ENCODE results near the gene LPO.

DNA sequence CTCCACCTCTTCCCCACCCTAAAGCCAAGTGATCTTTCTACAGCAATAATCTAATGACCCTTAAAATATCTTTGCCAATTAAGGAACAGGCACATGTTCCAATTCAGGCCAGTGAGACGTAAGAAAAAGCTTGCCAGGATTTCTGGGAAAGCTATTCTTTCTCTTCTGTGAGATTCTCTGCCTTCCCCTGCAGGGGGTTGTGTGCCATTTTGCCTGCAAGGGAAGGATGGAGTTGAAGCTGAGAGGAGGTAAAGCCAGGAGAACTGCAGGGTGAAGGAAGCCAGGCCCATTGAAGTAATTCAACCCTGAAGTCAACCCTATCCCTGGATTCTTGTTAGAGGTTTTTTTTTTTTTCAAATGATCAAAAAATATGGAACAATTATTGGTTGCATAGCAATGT is 9.0 kb upstream of the LPO start:
- TF ChIP-seq, protein P1, sequence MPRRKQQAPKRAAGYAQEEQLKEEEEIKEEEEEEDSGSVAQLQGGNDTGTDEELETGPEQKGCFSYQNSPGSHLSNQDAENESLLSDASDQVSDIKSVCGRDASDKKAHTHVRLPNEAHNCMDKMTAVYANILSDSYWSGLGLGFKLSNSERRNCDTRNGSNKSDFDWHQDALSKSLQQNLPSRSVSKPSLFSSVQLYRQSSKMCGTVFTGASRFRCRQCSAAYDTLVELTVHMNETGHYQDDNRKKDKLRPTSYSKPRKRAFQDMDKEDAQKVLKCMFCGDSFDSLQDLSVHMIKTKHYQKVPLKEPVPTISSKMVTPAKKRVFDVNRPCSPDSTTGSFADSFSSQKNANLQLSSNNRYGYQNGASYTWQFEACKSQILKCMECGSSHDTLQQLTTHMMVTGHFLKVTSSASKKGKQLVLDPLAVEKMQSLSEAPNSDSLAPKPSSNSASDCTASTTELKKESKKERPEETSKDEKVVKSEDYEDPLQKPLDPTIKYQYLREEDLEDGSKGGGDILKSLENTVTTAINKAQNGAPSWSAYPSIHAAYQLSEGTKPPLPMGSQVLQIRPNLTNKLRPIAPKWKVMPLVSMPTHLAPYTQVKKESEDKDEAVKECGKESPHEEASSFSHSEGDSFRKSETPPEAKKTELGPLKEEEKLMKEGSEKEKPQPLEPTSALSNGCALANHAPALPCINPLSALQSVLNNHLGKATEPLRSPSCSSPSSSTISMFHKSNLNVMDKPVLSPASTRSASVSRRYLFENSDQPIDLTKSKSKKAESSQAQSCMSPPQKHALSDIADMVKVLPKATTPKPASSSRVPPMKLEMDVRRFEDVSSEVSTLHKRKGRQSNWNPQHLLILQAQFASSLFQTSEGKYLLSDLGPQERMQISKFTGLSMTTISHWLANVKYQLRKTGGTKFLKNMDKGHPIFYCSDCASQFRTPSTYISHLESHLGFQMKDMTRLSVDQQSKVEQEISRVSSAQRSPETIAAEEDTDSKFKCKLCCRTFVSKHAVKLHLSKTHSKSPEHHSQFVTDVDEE (CRISPR knock-in tag; IDR thresholded peaks at IDR 0.05), result no peak
- TF ChIP-seq ZFP30 (CRISPR knock-in tag; IDR thresholded peaks at IDR 0.05) (no peak), ZNF565 (CRISPR knock-in tag; conservative IDR thresholded peaks at IDR 0.05; ENCODE audit: low read depth) (no peak), TCF4 (CRISPR knock-in tag; IDR thresholded peaks at IDR 0.05; ENCODE audit: borderline replicate concordance) (no peak), PPARA (CRISPR knock-in tag; IDR thresholded peaks at IDR 0.05; ENCODE audit: borderline replicate concordance) (no peak), TOX (CRISPR knock-in tag; IDR thresholded peaks at IDR 0.05; ENCODE audit: borderline replicate concordance) (no peak), ZC3H10 (CRISPR knock-in tag; IDR thresholded peaks at IDR 0.05) (no peak), OSR1 (CRISPR knock-in tag; IDR thresholded peaks at IDR 0.05) (no peak), ZNF8 (CRISPR knock-in tag; IDR thresholded peaks at IDR 0.05) (no peak)
- TF ChIP-seq, protein P2, sequence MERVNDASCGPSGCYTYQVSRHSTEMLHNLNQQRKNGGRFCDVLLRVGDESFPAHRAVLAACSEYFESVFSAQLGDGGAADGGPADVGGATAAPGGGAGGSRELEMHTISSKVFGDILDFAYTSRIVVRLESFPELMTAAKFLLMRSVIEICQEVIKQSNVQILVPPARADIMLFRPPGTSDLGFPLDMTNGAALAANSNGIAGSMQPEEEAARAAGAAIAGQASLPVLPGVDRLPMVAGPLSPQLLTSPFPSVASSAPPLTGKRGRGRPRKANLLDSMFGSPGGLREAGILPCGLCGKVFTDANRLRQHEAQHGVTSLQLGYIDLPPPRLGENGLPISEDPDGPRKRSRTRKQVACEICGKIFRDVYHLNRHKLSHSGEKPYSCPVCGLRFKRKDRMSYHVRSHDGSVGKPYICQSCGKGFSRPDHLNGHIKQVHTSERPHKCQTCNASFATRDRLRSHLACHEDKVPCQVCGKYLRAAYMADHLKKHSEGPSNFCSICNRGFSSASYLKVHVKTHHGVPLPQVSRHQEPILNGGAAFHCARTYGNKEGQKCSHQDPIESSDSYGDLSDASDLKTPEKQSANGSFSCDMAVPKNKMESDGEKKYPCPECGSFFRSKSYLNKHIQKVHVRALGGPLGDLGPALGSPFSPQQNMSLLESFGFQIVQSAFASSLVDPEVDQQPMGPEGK (CRISPR knock-in tag; IDR thresholded peaks at IDR 0.05; ENCODE audit: borderline replicate concordance), result no peak
- TF ChIP-seq, protein P3, sequence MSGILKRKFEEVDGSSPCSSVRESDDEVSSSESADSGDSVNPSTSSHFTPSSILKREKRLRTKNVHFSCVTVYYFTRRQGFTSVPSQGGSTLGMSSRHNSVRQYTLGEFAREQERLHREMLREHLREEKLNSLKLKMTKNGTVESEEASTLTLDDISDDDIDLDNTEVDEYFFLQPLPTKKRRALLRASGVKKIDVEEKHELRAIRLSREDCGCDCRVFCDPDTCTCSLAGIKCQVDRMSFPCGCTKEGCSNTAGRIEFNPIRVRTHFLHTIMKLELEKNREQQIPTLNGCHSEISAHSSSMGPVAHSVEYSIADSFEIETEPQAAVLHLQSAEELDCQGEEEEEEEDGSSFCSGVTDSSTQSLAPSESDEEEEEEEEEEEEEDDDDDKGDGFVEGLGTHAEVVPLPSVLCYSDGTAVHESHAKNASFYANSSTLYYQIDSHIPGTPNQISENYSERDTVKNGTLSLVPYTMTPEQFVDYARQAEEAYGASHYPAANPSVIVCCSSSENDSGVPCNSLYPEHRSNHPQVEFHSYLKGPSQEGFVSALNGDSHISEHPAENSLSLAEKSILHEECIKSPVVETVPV (CRISPR knock-in tag; IDR thresholded peaks at IDR 0.05), result no peak
- TF ChIP-seq, protein P4, sequence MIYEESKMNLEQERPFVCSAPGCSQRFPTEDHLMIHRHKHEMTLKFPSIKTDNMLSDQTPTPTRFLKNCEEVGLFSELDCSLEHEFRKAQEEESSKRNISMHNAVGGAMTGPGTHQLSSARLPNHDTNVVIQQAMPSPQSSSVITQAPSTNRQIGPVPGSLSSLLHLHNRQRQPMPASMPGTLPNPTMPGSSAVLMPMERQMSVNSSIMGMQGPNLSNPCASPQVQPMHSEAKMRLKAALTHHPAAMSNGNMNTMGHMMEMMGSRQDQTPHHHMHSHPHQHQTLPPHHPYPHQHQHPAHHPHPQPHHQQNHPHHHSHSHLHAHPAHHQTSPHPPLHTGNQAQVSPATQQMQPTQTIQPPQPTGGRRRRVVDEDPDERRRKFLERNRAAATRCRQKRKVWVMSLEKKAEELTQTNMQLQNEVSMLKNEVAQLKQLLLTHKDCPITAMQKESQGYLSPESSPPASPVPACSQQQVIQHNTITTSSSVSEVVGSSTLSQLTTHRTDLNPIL (CRISPR knock-in tag; IDR thresholded peaks at IDR 0.05; ENCODE audit: low read depth), result no peak
